Lung (tissue), 12 donors: ENCODE measurements around the gene KIF27. TPM values are rescaled to one million over a fixed set of nuclear protein-coding genes. Genes with fewer than 3 reads are reported as not detected.

Experiments
- ATAC-seq: fragments of 200-7000 bp; cut with Tn5 transposase; one replicate; pipeline ENCODE4 v1.9.1; 2020; ENCODE audit warnings: moderate number of reproducible peaks; ENCODE audit not compliant: insufficient read depth, low FRiP score
- DNase-seq, 3 donors: peaks; one replicate each; pipeline ENCODE4 v3.0.0-alpha.2; 2013 to 2017
- H3K27ac ChIP-seq, 2 donors: one replicate each; pipeline ENCODE4 v1.5.1; 2013; ENCODE audit warnings: mild to moderate bottlenecking in 2 of 2, moderate library complexity in 2 of 2, control low read depth in 1 of 2, inconsistent platforms in 1 of 2, low read depth in 1 of 2, low read length in 1 of 2
- H3K27me3 ChIP-seq, 3 donors: one replicate each; pipeline ENCODE4 v1.5.1; 2013; ENCODE audit warnings: low read length in 2 of 3; ENCODE audit not compliant: control insufficient read depth in 3 of 3, insufficient read depth in 3 of 3
- H3K36me3 ChIP-seq, 4 donors: one replicate each; pipeline ENCODE4 v1.5.1; 2013; ENCODE audit warnings: low read length in 4 of 4, mild to moderate bottlenecking in 1 of 4, moderate library complexity in 1 of 4; ENCODE audit not compliant: control insufficient read depth in 4 of 4, insufficient read depth in 4 of 4
- H3K4me1 ChIP-seq, 5 donors: one replicate each; pipeline ENCODE4 v1.5.1; 2013; ENCODE audit warnings: low read length in 5 of 5, mild to moderate bottlenecking in 2 of 5, moderate library complexity in 1 of 5; ENCODE audit not compliant: control insufficient read depth in 5 of 5, insufficient read depth in 5 of 5
- H3K4me3 ChIP-seq: one replicate; pipeline ENCODE4 v1.5.1; 2013; ENCODE audit warnings: mild to moderate bottlenecking, control low read depth, moderate library complexity
- H3K9ac ChIP-seq, 2 donors: one replicate each; pipeline ENCODE4 v1.5.1; 2013; ENCODE audit warnings: low read length in 2 of 2, control low read depth in 1 of 2; ENCODE audit not compliant: insufficient read depth in 1 of 2
- H3K9me3 ChIP-seq, 4 donors: one replicate each; pipeline ENCODE4 v1.5.1; 2013; ENCODE audit warnings: low read length in 3 of 4, mild to moderate bottlenecking in 1 of 4, moderate library complexity in 1 of 4; ENCODE audit not compliant: control insufficient read depth in 4 of 4, insufficient read depth in 3 of 4
- WGBS, 2 donors: extraction: QIAGEN DNeasy Blood & Tissue Kit; methylation state at CpG; one replicate each; pipeline ENCODE4 v1.1.7; 2013; 5-methylcytosine and 5-hydroxymethylcytosine counted together
- polyA plus RNA-seq, 2 donors: library from polyadenylated mRNA; stranded (reverse); fragments of 200-250 nt; gene quantifications; one replicate each; pipeline ENCODE4 v1.2.1, GENCODE V29; 2013
- total RNA-seq, 2 donors: library from RNA; depleted of rRNA in 1 of 2; stranded (reverse); fragments of >200 nt in 1 of 2; gene quantifications; one replicate each; pipeline ENCODE4 v1.2.1, GENCODE V29; 2014 to 2021
- TF ChIP-seq, protein P1 (sequence below): IDR thresholded peaks from 2 replicates; pipeline ENCODE4 v1.5.1; 2012; ENCODE audit warnings: mild to moderate bottlenecking; ENCODE audit errors: control extremely low read depth, extremely low read depth
- donor health status: control.
- donor health status: control.
- donor health status: Bipolar disorder and iron deficiency.
- donor health status: healthy.
- donor health status: DM: yes; HTN: yes; CAD: no.

Gene KIF27
- total and polyA plus RNA-seq, 4 donors: 1.6 to 24.6 (median 5.8) TPM

DNA sequence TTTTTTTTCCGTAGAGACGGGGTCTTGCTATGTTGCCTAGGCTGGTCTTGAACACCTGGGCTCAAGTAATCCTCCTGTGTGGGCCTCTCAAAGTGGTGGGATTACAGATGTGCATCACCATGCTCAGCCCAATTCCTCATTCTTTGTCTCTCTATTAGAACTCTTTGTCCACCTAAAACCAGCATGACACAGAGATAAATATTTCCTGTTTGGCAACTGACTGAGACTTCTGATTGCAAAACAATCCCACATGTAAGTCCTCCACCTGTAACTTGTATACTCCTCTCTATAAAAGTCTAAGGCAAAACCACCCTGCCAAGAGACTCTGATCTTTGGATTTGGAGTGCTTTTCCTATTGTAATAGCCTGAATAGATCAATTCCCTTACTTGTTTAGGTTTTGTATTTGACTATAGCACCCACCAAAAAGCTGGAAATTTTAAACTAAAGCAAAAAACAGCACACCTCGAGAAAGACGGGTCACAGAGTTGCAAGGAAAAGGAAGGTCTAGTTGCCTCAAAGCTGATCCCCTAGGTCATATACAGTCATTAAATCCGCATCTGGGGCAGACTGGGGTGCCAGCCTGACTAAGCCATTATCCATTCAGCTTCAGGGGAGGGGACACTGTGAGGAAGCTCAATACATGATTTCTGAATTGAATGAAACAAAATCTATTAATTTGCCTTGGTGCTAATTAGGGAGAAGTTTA lies 13.5 kb upstream of the KIF27 start:
- no peak for DNase-seq
- TF ChIP-seq, protein P1, sequence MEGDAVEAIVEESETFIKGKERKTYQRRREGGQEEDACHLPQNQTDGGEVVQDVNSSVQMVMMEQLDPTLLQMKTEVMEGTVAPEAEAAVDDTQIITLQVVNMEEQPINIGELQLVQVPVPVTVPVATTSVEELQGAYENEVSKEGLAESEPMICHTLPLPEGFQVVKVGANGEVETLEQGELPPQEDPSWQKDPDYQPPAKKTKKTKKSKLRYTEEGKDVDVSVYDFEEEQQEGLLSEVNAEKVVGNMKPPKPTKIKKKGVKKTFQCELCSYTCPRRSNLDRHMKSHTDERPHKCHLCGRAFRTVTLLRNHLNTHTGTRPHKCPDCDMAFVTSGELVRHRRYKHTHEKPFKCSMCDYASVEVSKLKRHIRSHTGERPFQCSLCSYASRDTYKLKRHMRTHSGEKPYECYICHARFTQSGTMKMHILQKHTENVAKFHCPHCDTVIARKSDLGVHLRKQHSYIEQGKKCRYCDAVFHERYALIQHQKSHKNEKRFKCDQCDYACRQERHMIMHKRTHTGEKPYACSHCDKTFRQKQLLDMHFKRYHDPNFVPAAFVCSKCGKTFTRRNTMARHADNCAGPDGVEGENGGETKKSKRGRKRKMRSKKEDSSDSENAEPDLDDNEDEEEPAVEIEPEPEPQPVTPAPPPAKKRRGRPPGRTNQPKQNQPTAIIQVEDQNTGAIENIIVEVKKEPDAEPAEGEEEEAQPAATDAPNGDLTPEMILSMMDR: no peak
- H3K4me1 ChIP-seq: peaks cover 0 to 9% (median 0%) of the 10 kb centered on the region in 5 donors
- no peak overlapping the region for H3K4me3 ChIP-seq
- H3K27me3 ChIP-seq: no peaks in the 10 kb centered on the region
- H3K9me3 ChIP-seq: no peaks in the 10 kb centered on the region
- peaks cover 0 to 6% (median 4%) of the 10 kb centered on the region in 4 donors for H3K36me3 ChIP-seq
- no peak overlapping the region for H3K9ac ChIP-seq
- peak; percentile 46 for ATAC-seq
- 41 to 69% methylated on average over 5 of the region's 5 CpGs for WGBS, 2 donors
- peak overlapping the region in 1 of 2 donors; percentile 6 for H3K27ac ChIP-seq

DNA sequence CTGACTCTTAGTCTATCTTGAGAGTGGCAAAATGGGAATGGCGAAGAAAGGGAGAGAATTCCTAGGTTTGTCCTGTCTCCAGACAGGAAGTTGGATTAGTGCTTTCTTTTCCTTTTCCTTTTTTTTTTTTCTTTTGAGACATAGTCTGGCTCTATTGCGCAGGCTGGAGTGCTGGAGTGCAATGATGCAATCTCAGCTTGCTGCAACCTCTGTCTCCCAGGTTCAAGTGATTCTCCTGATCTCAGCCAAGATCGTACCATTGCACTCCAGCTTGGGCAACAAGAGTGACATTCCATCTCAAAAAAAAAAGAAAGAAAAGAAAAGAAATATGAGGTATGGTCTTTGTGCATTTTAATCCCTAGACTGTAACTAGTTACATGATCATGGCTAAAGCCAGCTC lies 12.6 kb upstream of the KIF27 start:
- DNase-seq (peak in 1 of 3 donors; percentile 54), ATAC-seq (peak; percentile 40)
- H3K9ac ChIP-seq: no peak overlapping the region
- TF ChIP-seq, protein P1: no peak
- H3K9me3 ChIP-seq: no peaks in the 10 kb centered on the region
- no peaks in the 10 kb centered on the region for H3K27me3 ChIP-seq
- no peak overlapping the region for H3K4me3 ChIP-seq
- peaks cover 0 to 5% (median 3%) of the 10 kb centered on the region in 4 donors for H3K36me3 ChIP-seq
- WGBS, 2 donors: 32 to 37% methylated on average over 3 of the region's 3 CpGs
- H3K27ac ChIP-seq: no peak overlapping the region
- H3K4me1 ChIP-seq: peaks cover 0 to 9% (median 0%) of the 10 kb centered on the region in 5 donors

DNA sequence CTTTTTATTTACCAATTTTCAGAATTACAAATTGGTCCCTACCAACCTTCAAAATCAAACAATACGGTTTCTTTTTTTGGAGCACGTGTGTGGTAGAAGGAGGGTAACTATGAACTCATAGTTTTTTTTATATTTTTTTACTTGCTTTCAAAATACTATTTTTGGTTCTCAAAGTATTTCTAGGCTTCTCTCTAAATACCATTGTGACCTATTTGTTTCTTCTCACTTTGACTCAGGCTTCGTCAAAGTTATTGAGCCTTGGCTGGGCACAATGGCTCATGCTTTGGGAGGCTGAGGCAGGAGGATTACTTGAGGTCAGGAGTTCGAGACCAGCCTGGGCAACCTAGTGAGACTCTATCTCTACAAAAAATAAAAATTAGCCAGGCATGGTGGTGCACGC lies 11.6 kb upstream of the KIF27 start:
- Histone ChIP-seq H3K4me1 (peaks cover 0 to 9% (median 0%) of the 10 kb centered on the region in 5 donors), H3K9me3 (no peaks in the 10 kb centered on the region), H3K36me3 (peaks cover 0 to 5% (median 0%) of the 10 kb centered on the region in 4 donors), H3K4me3 (no peak overlapping the region), H3K27me3 (no peaks in the 10 kb centered on the region), H3K9ac (no peak overlapping the region), H3K27ac (no peak overlapping the region)
- DNase-seq (no peak), ATAC-seq (no peak)
- WGBS, 2 donors: 92 to 94% methylated on average over 5 of the region's 5 CpGs
- TF ChIP-seq, protein P1: no peak

DNA sequence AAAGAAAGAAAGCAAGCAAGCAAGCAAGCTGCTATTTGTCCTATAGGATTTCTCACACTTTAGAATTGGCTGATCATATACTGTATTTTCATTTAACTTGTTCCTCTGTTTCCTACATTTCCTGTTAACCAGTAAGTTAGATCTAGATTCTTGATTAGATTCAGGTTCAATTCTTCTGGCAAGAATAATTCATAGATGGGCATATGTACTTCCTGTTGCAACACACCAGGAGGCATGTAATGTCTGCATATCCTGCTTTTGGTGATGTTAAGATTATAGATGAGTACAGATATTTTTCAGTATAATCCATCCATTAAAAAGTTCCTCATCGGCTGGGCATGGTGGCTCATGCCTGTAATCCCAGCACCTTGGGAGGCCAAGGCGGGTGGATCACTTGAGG lies 10.8 kb upstream of the KIF27 start:
- no peak for ATAC-seq
- no peaks in the 10 kb centered on the region for H3K36me3 ChIP-seq
- no peak overlapping the region for H3K27ac ChIP-seq
- H3K4me1 ChIP-seq: peaks cover 0 to 9% (median 0%) of the 10 kb centered on the region in 5 donors
- no peak overlapping the region for H3K4me3 ChIP-seq
- no peak for DNase-seq
- no peaks in the 10 kb centered on the region for H3K9me3 ChIP-seq
- H3K27me3 ChIP-seq: no peaks in the 10 kb centered on the region
- TF ChIP-seq, protein P1: no peak
- 57 to 80% methylated on average over 2 of the region's 2 CpGs for WGBS, 2 donors
- H3K9ac ChIP-seq: no peak overlapping the region
